ENCODE measurements around the gene PARVB.

PARVB gene

DNA sequence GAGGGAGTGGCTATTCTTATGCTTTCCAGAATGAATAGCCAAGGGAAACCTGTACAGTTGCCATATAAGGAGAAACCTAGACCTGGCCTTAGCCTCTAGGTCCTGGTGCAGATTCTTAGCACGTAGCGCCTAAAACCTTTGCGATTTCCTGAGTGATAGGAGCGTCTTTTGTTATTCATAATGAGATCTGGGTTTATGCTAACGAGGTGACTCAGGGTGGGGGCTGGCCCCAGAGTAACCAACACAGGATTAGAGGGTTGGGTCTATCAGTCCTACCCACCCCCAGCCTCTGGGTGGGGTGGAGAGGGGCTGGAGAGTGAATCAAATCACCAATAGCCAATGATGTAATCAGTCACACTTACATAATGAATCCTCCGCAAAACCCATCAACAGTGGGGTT, 83.2 kb downstream of the PARVB start:
- Histone ChIP-seq H3K27me3 (ENCODE audit: insufficient read depth, low read length) (no peaks in the 10 kb centered on the region), H3K4me3 (ENCODE audit: low read depth, low read length, poor library complexity, severe bottlenecking) (no peak overlapping the region), H3K9me2 (ENCODE audit: low read depth, low read length) (no peaks in the 10 kb centered on the region), H3K4me1 (ENCODE audit: insufficient read depth, low read length, severe bottlenecking) (no peaks in the 10 kb centered on the region), H3K27ac (ENCODE audit: low read depth, low read length, poor library complexity, severe bottlenecking) (no peak overlapping the region), H3K9ac (ENCODE audit: low read length) (no peak overlapping the region), H2AFZ (ENCODE audit: low read length) (no peak overlapping the region), H3F3A (ENCODE audit: insufficient read depth, low read length) (no peaks in the 10 kb centered on the region), H3K9me3 (ENCODE audit: low read length) (no peaks in the 10 kb centered on the region), H4K20me1 (ENCODE audit: insufficient read depth, low read length) (no peaks in the 10 kb centered on the region), H3K79me2 (ENCODE audit: insufficient read depth, low read length) (no peaks in the 10 kb centered on the region), H3K36me3 (ENCODE audit: insufficient read depth, low read length) (0 out of 2 replicates have a peak, but pooled peaks cover 4% of the 10 kb centered on the region), H3K4me2 (ENCODE audit: low read length) (no peak overlapping the region)
- TF ChIP-seq, protein P1, sequence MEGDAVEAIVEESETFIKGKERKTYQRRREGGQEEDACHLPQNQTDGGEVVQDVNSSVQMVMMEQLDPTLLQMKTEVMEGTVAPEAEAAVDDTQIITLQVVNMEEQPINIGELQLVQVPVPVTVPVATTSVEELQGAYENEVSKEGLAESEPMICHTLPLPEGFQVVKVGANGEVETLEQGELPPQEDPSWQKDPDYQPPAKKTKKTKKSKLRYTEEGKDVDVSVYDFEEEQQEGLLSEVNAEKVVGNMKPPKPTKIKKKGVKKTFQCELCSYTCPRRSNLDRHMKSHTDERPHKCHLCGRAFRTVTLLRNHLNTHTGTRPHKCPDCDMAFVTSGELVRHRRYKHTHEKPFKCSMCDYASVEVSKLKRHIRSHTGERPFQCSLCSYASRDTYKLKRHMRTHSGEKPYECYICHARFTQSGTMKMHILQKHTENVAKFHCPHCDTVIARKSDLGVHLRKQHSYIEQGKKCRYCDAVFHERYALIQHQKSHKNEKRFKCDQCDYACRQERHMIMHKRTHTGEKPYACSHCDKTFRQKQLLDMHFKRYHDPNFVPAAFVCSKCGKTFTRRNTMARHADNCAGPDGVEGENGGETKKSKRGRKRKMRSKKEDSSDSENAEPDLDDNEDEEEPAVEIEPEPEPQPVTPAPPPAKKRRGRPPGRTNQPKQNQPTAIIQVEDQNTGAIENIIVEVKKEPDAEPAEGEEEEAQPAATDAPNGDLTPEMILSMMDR (IDR thresholded peaks at IDR 0.05; ENCODE audit: low read length): no peak
- TF ChIP-seq EZH2 (IDR thresholded peaks at IDR 0.05; ENCODE audit: borderline replicate concordance, low read length): no peak

DNA sequence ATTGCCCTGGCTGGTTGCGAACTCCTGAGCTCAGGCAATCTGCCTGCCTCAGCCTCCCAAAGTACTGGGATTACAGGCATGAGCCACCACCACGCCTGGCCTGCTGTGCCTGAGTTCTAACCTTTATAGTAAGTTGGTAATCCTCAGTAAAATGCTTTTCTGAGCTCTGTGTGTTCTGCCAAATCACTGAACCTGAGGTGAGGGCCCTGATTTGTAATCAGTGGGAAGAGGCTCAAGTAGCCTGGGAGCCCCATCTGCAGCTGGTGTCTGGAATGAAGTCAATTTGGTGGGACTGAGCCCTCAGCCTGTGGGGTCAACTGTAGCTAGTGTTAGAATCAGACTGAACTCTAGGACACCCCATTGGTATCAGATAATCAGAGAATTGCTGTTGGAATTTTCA, 84.0 kb downstream of the PARVB start:
- no peaks in the 10 kb centered on the region for H3K9me2 ChIP-seq (ENCODE audit: low read depth, low read length)
- H3K4me2 ChIP-seq (ENCODE audit: low read length): no peak overlapping the region
- H3K4me3 ChIP-seq (ENCODE audit: low read depth, low read length, poor library complexity, severe bottlenecking): no peak overlapping the region
- no peak overlapping the region for H3K9ac ChIP-seq (ENCODE audit: low read length)
- H3K27ac ChIP-seq (ENCODE audit: low read depth, low read length, poor library complexity, severe bottlenecking): no peak overlapping the region
- no peaks in the 10 kb centered on the region for H3K4me1 ChIP-seq (ENCODE audit: insufficient read depth, low read length, severe bottlenecking)
- no peaks in the 10 kb centered on the region for H3F3A ChIP-seq (ENCODE audit: insufficient read depth, low read length)
- TF ChIP-seq, protein P1 (IDR thresholded peaks at IDR 0.05; ENCODE audit: low read length): no peak
- no peak for TF ChIP-seq EZH2 (IDR thresholded peaks at IDR 0.05; ENCODE audit: borderline replicate concordance, low read length)
- 0 out of 2 replicates have a peak, but pooled peaks cover 3% of the 10 kb centered on the region for H3K36me3 ChIP-seq (ENCODE audit: insufficient read depth, low read length)
- no peak overlapping the region for H2AFZ ChIP-seq (ENCODE audit: low read length)
- no peaks in the 10 kb centered on the region for H3K27me3 ChIP-seq (ENCODE audit: insufficient read depth, low read length)
- no peaks in the 10 kb centered on the region for H3K79me2 ChIP-seq (ENCODE audit: insufficient read depth, low read length)
- H3K9me3 ChIP-seq (ENCODE audit: low read length): no peaks in the 10 kb centered on the region
- no peaks in the 10 kb centered on the region for H4K20me1 ChIP-seq (ENCODE audit: insufficient read depth, low read length)

DNA sequence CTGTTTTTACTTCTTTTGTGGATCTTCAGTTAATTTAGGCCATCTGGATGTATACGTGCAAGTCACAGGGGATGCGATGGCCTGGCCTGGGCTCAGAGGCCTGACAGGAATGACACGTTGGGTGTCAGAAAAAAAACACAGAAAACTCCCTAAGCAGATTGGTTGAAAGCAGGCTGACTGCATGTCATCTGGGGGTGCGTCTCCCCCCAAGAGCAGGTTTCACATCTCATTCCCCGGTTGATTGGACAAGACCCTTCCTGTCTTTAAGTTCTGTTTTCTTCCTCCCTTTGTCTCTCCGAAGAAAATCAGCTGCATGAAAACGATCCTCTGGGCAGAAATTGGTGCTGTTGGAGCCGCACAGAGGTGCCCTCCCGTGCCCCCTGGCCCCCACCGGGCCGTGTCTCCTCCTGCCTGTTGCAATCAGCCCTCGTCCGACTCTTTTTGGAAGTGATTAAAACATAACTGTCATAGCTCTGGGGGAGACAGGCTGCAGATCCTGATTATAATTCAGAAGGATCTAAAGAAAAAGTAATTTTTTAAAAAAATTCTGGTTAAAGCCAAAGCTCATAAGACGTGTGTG, 84.8 kb downstream of the PARVB start:
- Histone ChIP-seq H3K27me3 (ENCODE audit: insufficient read depth, low read length) (no peaks in the 10 kb centered on the region), H4K20me1 (ENCODE audit: insufficient read depth, low read length) (no peaks in the 10 kb centered on the region), H3F3A (ENCODE audit: insufficient read depth, low read length) (no peaks in the 10 kb centered on the region), H3K79me2 (ENCODE audit: insufficient read depth, low read length) (no peaks in the 10 kb centered on the region), H3K27ac (ENCODE audit: low read depth, low read length, poor library complexity, severe bottlenecking) (no peak overlapping the region), H3K9ac (ENCODE audit: low read length) (no peak overlapping the region), H3K4me3 (ENCODE audit: low read depth, low read length, poor library complexity, severe bottlenecking) (no peak overlapping the region), H3K4me2 (ENCODE audit: low read length) (no peak overlapping the region), H3K9me2 (ENCODE audit: low read depth, low read length) (no peaks in the 10 kb centered on the region), H3K9me3 (ENCODE audit: low read length) (no peaks in the 10 kb centered on the region), H2AFZ (ENCODE audit: low read length) (no peak overlapping the region), H3K36me3 (ENCODE audit: insufficient read depth, low read length) (no peaks in the 10 kb centered on the region), H3K4me1 (ENCODE audit: insufficient read depth, low read length, severe bottlenecking) (no peaks in the 10 kb centered on the region)
- TF ChIP-seq, protein P1 (IDR thresholded peaks at IDR 0.05; ENCODE audit: low read length): no peak
- no peak for TF ChIP-seq EZH2 (IDR thresholded peaks at IDR 0.05; ENCODE audit: borderline replicate concordance, low read length)

All from OCI-LY1 (cell line).